ENCODE data around the gene ESPL1.

Gene ESPL1

GRCh38 chr12:53334822-53335221, 66.7 kb downstream of the ESPL1 start:
- Histone ChIP-seq H3K27ac (ENCODE audit: insufficient read depth, low read length, poor library complexity, severe bottlenecking) (no peak overlapping the region), H3K4me3 (ENCODE audit: insufficient read depth, low read depth, low read length, poor library complexity, severe bottlenecking) (no peak overlapping the region), H3K36me3 (ENCODE audit: control insufficient read depth, insufficient read depth, low read length) (no peaks in the 10 kb centered on the region), H3K4me1 (ENCODE audit: control insufficient read depth, insufficient read depth, low read length, poor library complexity, severe bottlenecking) (no peaks in the 10 kb centered on the region), H3K9me3 (ENCODE audit: control insufficient read depth, low read length) (no peaks in the 10 kb centered on the region), H3K27me3 (replicated peaks; ENCODE audit: control insufficient read depth, insufficient read depth, low read length, poor library complexity, severe bottlenecking) (peaks cover 28% of the 10 kb centered on the region)
- no peak for DNase-seq

DNA sequence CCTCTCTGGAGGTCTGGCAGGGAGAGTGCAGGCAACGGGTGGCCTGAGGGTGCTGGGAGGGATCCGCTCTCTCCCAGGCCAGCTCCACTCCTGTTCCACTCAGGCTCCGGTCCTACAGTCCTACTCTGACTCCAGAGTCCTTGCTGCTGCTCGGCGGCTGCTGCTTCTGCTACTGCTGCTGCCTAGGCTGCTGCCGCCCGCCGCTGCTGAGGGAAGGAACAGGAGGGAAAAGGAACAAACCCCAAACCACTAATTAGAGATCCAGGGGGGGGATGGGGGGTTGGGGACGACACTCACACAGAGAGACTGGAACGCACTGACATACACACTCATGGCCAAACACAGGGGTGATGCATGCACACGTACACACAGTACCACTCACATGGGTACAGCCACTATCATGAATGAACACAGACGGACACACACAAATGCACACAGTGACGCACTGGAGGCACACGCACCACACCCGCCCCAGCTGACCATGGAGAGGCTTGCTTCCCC, 68.1 kb downstream of the ESPL1 start, which contains the start of gene SP7:
Gene SP7, minus strand, starts transcription at position 174 of the 501 bp plus-strand sequence. CDS start 708 bp downstream, outside the sequence.
- Histone ChIP-seq H3K36me3 (ENCODE audit: control insufficient read depth, insufficient read depth, low read length) (no peaks in the 10 kb centered on the region), H3K4me3 (ENCODE audit: insufficient read depth, low read depth, low read length, poor library complexity, severe bottlenecking) (no peak within 1 kb of the TSS), H3K27ac (ENCODE audit: insufficient read depth, low read length, poor library complexity, severe bottlenecking) (no peak within 1 kb of the TSS), H3K9me3 (ENCODE audit: control insufficient read depth, low read length) (no peaks in the 10 kb centered on the region), H3K4me1 (ENCODE audit: control insufficient read depth, insufficient read depth, low read length, poor library complexity, severe bottlenecking) (no peaks in the 10 kb centered on the region), H3K27me3 (replicated peaks; ENCODE audit: control insufficient read depth, insufficient read depth, low read length, poor library complexity, severe bottlenecking) (peaks cover 28% of the 10 kb centered on the region)
- no peak for DNase-seq

GRCh38 chr12:53338017-53338416, 69.9 kb downstream of the ESPL1 start:
- Histone ChIP-seq H3K27ac (ENCODE audit: insufficient read depth, low read length, poor library complexity, severe bottlenecking) (no peak overlapping the region), H3K4me1 (ENCODE audit: control insufficient read depth, insufficient read depth, low read length, poor library complexity, severe bottlenecking) (no peaks in the 10 kb centered on the region), H3K36me3 (ENCODE audit: control insufficient read depth, insufficient read depth, low read length) (no peaks in the 10 kb centered on the region), H3K4me3 (ENCODE audit: insufficient read depth, low read depth, low read length, poor library complexity, severe bottlenecking) (no peak overlapping the region), H3K9me3 (ENCODE audit: control insufficient read depth, low read length) (no peaks in the 10 kb centered on the region), H3K27me3 (replicated peaks; ENCODE audit: control insufficient read depth, insufficient read depth, low read length, poor library complexity, severe bottlenecking) (peaks cover 28% of the 10 kb centered on the region)
- DNase-seq: no peak

DNA sequence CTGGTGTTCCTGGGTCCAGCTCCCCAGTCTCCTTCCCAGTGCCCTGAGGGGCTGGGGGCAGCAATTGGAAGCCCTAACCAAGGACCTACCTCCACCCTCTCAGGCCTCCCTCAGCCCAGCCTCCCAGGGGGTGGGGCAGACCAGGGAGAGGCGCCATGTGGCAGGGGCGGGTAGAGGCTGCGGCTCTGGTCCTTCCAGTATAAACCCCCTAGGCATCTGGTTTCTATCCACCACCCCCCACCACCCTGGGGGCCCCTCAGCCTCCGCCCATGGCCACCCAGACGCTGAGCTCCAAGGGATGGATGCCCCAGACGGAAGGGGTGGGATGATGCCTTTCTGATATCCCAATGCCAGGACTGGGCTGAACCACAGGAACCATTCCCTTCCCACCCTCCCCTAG, 70.8 kb downstream of the ESPL1 start:
- no peak for DNase-seq
- H3K4me1 ChIP-seq (ENCODE audit: control insufficient read depth, insufficient read depth, low read length, poor library complexity, severe bottlenecking): peaks cover under 1% of the 10 kb centered on the region
- H3K27ac ChIP-seq (ENCODE audit: insufficient read depth, low read length, poor library complexity, severe bottlenecking): no peak overlapping the region
- H3K4me3 ChIP-seq (ENCODE audit: insufficient read depth, low read depth, low read length, poor library complexity, severe bottlenecking): no peak overlapping the region
- H3K27me3 ChIP-seq (replicated peaks; ENCODE audit: control insufficient read depth, insufficient read depth, low read length, poor library complexity, severe bottlenecking): peaks cover 28% of the 10 kb centered on the region
- H3K9me3 ChIP-seq (ENCODE audit: control insufficient read depth, low read length): no peaks in the 10 kb centered on the region
- H3K36me3 ChIP-seq (ENCODE audit: control insufficient read depth, insufficient read depth, low read length): no peaks in the 10 kb centered on the region

DNA sequence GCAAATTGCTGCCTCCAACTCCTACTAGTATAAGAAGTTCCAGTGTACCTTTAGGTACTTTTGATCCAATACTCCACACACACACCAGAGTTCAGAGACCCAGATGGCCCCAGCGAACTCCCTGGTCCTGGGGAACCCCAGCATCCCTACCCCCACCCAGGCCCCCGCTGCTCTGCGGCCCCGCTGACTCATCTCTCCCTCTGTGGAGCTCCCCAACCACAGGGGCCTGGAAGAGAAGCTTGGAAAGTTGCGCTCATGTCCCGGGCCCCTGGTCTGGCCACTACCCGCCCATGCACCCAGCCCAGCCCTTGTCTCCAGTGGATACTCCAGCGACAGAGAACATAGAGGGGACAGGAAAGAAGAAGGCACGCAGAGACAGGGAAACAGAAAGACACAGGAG, 72.3 kb downstream of the ESPL1 start:
- Histone ChIP-seq H3K4me3 (ENCODE audit: insufficient read depth, low read depth, low read length, poor library complexity, severe bottlenecking) (no peak overlapping the region), H3K4me1 (ENCODE audit: control insufficient read depth, insufficient read depth, low read length, poor library complexity, severe bottlenecking) (peaks cover 7% of the 10 kb centered on the region), H3K27me3 (replicated peaks; ENCODE audit: control insufficient read depth, insufficient read depth, low read length, poor library complexity, severe bottlenecking) (peaks cover 25% of the 10 kb centered on the region), H3K36me3 (ENCODE audit: control insufficient read depth, insufficient read depth, low read length) (no peaks in the 10 kb centered on the region), H3K27ac (ENCODE audit: insufficient read depth, low read length, poor library complexity, severe bottlenecking) (no peak overlapping the region), H3K9me3 (ENCODE audit: control insufficient read depth, low read length) (no peaks in the 10 kb centered on the region)
- no peak for DNase-seq
